NCI-H510A treated with DMSO at 0.1 percent for 48 hours (cell line): ENCODE results near the gene IGFBPL1.

ENCODE experiments used
- DNase-seq: peaks from one replicate; lab custom pipeline; 2025; lab: John Stamatoyannopoulos, UW

IGFBPL1 gene

DNA sequence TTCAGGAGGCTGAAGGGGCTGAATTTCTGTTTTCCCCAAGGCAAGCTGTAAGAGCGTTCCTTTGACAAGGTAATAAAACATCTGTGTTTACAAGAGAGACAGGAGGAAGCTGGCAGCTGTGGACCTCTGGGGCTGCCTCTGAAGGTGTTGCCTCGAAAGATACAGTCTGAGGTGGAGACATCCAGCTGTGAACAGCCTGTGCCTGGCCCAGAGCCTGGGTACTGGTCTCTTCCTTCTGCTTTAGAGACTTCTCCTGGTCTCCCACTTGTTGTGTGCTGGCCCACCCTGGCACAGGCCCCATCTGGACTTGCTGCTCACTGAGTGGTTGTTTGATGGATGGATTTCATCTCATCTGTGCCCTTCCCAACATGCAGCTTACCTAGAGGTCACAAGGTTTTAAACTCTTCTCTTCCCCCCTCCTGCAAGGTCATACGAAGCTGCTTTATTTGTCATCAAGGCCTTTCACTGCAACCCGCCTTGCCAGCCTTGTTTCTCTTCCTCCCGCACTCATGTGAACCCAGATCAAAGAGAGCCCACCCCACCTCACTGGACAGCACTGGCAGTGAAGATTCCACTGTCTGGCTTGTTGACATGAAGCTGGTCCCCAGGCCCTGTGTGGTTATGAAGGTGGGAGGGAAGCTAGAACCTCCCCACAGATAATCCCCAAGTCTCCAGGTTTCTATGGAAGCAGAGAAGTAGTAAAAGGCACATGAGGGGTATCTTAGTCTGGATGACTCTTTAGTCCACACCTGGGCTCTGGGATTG is 66.7 kb downstream of the IGFBPL1 start:
- DNase-seq, result peak; percentile 20

- DNase-seq, result no peak
Measured at GRCh38 chr9:38356851-38357250, 67.4 kb downstream of the IGFBPL1 start.
